GM19324 (cell line): Measurements from ENCODE around the gene MPV17L.
"Not testable (repeated sequence)": the region's sequence is repeated elsewhere in the genome, so short reads cannot be mapped to it uniquely, and the experiment has no call there.

Experiments
- ATAC-seq: cut with Tn5 transposase; IDR thresholded peaks from one replicate; pipeline ENCODE4 v1.9.1; 2021; ENCODE audit warnings: mild to moderate bottlenecking, moderate library complexity; ENCODE audit not compliant: unreplicated experiment, low FRiP score

MPV17L gene

GRCh38 chr16:15395631-15396508 is at the start of gene MPV17L:
Gene MPV17L (plus strand): TSS chr16:15395754. CDS start chr16:15395898, 144 bp downstream.
- ATAC-seq, result not testable (repeated sequence)

GRCh38 chr16:15348721-15349120 is 46.8 kb upstream of the MPV17L start:
- not testable (repeated sequence) for ATAC-seq

DNA sequence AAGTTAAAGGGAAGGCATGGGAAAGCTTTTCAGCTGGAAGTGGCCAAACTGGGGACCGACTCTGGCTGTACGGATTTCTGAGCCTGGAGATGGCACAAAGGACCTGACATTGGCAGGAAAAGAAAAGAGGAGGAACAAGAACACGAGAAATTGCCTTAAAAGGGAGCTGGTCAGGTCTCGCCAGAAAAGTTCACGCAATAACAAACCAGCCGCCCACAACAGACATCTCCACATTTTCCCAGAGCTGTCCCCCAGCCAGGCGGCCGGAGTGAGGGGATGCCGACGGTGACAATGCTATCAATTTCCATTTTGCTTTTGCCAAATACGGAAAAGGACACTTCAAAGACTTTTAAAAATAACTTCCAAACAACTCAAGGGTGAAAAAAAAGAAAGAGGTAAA is 44.3 kb upstream of the MPV17L start:
- ATAC-seq, result not testable (repeated sequence)

DNA sequence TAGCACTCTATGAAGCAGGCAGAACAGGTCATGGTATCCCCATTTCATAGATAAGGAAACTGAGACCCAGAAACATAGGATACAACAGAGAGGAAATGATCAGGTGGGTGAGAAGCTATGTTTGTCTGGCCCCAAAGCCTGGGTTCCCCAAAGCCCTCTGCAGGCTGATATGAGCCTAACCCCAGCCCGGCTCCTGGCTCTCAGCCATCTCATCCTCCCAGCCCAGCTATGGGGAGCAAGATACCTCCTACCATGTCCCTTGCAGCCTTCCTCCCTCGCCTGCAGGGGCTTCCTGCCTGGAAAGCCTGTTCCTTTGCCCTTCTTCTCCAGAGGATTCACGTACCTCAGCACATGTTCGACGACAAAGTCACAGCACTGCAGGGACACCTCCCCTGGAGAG is 43.8 kb upstream of the MPV17L start:
- ATAC-seq, result not testable (repeated sequence)

DNA sequence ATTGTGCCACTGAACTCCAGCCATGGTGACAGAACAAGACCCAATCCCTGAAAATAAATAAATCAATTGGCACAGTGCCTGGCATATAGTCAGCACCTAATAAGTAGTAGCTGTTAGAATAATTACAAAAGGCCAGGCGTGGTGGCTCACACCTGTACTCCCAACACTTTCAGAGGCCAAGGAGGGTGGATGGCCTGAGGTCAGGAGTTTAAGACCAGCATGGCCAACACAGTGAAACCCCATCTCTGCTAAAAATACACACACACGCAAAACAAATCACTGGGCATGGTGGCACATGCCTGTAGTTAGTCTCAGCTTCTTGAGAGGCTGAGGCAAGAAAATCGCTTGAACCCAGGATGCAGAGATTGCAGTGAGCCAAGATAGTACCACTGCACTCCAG is 42.7 kb upstream of the MPV17L start:
- ATAC-seq, result not testable (repeated sequence)

GRCh38 chr16:15354846-15355245 is 40.7 kb upstream of the MPV17L start:
- ATAC-seq, result not testable (repeated sequence)

DNA sequence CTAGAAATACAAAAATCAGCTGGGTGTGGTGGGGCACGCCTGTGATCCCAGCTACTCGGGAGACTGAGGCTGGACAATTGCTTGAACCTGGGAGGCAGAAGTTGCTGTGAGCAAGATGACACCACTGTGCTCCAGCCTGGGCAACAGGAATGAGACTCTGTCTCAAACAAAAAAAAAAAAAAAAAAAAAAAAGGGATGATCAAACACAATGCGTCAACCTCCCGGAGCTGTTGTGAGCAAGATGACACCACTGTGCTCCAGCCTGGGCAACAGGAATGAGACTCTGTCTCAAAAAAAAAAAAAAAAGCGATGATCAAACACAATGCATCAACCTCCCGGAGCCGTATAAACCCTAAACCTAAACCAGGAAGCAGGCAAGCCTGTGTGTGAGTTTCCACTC is 38.1 kb upstream of the MPV17L start:
- not testable (repeated sequence) for ATAC-seq

DNA sequence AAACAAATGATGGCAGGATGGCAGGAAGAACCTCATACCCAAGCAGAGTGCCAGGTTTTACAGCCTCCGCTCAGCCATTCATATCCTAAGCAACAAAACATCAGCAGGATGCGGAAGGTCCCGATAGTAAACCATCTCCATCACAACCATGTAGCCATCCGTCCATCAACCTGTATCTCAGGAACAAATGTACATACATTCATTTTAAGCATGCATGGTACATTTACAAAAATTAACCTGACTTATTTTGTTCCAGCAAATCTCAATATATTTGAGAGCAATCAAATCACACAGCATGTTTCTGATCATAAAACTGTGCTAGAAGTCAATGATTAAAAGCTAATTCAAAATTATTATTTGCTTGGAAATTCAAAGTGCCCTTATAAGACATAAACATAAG is 17.4 kb upstream of the MPV17L start, which contains the start of gene NPIPA5:
Gene NPIPA5, minus strand, starts transcription at position 101 of the 400 bp plus-strand sequence. Its CDS starts 0 bp downstream, at position 101.
- not testable (repeated sequence) for ATAC-seq

GRCh38 chr16:15382810-15383209 is 12.7 kb upstream of the MPV17L start:
- ATAC-seq, result not testable (repeated sequence)

GRCh38 chr16:15388060-15388459 is 7.5 kb upstream of the MPV17L start:
- not testable (repeated sequence) for ATAC-seq

GRCh38 chr16:15389916-15390315 is 5.6 kb upstream of the MPV17L start:
- ATAC-seq, result not testable (repeated sequence)

GRCh38 chr16:15393025-15393424 is 2.5 kb upstream of the MPV17L start:
- not testable (repeated sequence) for ATAC-seq

DNA sequence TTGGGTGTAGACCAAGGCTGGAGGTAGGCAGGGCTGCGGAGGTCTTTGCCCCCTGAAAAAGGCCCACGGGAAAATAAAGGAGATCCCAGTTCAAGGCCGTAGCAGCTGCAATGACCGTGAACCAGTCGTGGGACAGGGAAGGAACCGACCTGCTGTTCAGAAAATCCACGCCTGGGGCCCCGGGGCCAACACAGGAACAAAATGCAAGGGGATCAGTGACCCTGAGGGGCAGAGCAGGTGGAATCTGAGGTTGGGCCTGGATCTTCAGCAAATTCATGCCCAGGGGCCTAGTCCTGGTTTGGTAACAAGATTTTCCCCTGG is 915 bp downstream of the MPV17L start:
- ATAC-seq, result not testable (repeated sequence)

DNA sequence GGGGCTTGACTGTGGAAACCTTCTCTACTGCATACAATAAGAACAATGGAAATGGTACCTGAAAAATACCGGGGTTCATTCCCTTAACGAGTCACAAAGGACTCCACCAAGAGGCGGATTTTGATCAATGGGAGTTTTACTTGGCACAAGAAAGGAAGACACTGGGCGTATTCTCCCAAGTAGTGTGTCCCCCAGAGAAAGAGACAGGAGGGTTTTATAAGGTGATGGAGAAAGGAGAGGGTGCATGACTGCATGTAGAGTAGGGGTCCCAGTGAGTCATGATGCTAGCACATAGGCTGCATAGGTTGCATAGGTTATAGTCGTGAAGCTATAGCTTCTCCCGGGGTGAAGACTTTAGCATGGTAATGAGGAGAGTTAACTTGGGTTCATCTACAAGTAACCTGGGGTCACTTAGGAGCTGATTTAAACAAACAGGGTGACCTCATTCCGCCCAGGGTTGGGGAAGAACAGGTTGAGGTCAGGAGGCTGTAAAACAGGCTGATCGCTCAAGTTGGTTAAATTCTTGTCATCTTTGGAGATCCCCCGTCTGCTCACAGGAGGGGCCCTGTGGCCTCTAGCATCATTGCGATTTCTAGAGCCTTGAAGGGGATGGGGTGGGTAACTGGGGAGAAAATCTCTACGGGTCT is 1.5 kb downstream of the MPV17L start:
- ATAC-seq, result no peak

- no peak for ATAC-seq
These were observed 3.2 kb downstream of the MPV17L start for GRCh38 chr16:15398618-15399316.

- ATAC-seq, result no peak
These were observed 3.8 kb downstream of the MPV17L start for GRCh38 chr16:15399317-15399716.

DNA sequence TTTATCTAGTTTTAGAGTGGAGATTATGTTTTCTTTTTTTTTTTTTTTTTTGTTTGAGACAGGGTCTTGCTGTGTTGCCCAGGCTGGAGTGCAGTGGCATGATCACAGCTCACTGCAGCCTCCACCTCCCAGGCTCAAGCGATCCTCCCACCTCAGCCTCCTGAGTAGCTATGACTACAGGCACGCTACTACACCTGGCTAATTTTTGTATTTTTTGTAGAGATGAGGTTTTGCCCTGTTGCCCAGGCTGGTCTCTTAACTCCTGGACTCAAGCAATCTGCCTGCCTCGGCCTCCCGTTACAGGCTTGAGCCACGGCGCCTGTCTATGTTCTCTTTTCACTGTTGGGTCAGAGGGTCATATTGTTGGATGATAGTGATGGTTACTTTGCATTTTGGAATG is 4.8 kb downstream of the MPV17L start:
- not testable (repeated sequence) for ATAC-seq

GRCh38 chr16:15401972-15402371 is 6.4 kb downstream of the MPV17L start:
- no peak for ATAC-seq

DNA sequence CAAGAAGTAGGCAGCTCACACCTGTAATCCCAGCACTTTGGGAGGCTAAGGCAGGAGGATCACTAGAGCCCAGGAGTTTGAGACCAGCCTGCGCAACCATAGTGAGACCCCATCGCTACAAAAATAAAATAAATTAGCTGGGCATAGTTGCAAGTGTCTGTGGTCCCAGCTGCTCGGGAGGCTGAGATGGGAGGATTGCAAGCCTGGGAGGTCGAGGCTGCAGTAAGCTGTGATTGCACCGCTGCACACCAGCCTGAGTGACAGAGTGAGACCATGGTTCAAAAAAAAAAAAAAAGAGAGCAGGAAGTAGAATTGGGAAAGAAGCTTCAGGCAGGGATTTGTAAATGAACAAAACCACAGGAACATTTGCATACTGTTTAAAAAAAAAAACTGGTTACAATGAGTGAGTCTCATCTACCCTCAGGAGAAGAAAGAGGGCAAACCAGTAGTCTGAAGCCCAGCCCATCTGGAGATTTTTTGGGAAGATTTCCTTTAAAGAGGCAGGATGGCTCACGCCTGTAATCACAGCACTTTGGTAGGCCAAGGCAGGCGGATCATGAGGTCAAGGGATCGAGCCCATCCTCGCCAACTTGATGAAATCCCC is 7.9 kb downstream of the MPV17L start:
- no peak for ATAC-seq

GRCh38 chr16:15404091-15404490 is 8.5 kb downstream of the MPV17L start:
- ATAC-seq, result not testable (repeated sequence)

DNA sequence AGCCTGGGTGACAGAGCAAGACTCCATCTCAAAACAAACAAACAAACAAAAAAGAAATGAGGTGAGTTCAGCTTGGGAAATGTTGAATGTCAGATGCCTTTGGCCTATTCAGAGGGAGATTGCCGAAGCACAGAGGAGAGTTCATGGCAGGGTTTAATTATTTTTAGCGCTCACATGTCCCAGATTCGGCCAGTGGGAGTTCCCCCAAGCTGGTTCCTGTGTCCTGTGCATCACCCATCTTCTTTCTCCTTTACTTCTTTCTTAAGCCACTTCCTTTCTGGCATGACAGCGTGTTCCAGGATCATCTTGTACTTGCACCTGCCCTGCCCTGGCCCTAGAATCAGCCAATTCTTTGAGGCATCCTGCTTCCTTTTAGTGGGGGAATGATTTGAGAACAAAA is 9.2 kb downstream of the MPV17L start:
- ATAC-seq, result no peak
